Measurements from ENCODE around the gene GPR146.

GPR146 gene

DNA sequence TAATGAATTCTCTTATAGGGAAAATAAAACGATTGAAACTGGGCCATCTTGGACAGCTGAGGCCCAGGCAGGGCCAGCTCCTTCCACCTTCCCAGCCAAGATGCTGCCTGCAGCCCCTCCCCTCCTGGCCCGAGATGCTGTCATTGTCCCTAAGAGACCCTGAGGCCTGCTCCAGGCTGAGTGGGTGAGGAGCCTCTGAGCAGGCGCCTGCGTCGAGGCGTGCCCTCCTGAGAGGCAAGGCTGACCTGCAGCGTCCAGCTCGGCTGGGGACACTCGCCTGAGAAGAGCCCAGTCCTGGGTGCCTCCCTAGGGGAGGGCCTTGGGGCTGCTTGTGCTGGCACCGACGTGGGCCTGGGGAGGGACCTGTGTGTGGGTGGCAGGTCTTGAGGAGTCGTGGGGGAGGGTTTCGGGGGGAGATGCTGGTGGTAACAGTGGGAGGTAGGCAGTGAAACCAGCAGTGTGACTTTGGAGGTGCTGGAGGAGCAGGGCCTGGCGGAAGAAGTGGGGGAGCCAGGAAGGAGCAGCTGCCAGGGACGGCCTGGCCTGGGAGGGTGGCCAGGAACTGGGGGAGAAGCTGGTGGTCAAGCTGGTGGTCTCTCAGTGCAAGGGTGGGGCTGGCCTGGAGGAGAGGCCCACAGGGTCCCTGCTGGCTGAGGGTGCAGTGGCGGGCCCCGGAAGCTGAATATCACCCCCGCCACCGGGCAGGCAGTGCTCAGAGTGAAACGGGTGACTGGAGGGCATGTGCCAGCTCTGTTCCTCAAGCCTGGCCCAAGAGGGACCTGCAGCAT, 7.9 kb downstream of the GPR146 start:
- H3K9me3 ChIP-seq (ENCODE audit: low read length), result no peaks in the 10 kb centered on the region
- peaks cover 49% of the 10 kb centered on the region for H3K4me1 ChIP-seq (ENCODE audit: insufficient read depth, low read length)
- no peak overlapping the region for H3K9ac ChIP-seq (ENCODE audit: low read length)
- H3K27ac ChIP-seq (ENCODE audit: low read depth, low read length), result peak overlapping the region; percentile 49
- no peak overlapping the region for H3K4me3 ChIP-seq (ENCODE audit: low read depth in 1 of 2, low read length in 2 of 2)
- H3K36me3 ChIP-seq (ENCODE audit: insufficient read depth, low read length), result no peaks in the 10 kb centered on the region
- no peaks in the 10 kb centered on the region for H3K27me3 ChIP-seq (ENCODE audit: control insufficient read depth in 1 of 2, insufficient read depth in 2 of 2, low read length in 2 of 2)

DNA sequence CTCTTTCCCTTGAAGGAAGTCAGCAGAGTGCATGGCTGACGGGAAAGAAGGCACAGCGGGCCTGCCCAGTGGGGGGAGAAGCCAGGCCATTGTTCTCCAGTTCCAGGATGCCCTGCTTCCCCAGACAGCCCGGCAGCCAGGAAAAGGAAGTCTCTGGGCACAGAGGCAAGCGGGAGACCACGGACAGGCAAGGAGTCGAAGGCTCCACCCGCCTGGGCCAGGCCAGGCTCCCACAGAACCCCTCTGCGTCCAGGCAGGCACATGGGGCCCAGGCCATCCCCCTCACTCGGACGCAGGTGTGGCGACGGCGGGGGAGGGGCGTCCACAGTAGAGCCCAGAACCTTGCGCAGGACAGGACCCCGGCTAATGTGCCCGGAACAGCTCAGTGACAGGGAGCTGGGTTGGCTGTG, 8.7 kb downstream of the GPR146 start:
- H3K27ac ChIP-seq (ENCODE audit: low read depth, low read length), result peak overlapping the region; percentile 49
- H3K27me3 ChIP-seq (ENCODE audit: control insufficient read depth in 1 of 2, insufficient read depth in 2 of 2, low read length in 2 of 2), result no peaks in the 10 kb centered on the region
- no peaks in the 10 kb centered on the region for H3K9me3 ChIP-seq (ENCODE audit: low read length)
- H3K36me3 ChIP-seq (ENCODE audit: insufficient read depth, low read length), result no peaks in the 10 kb centered on the region
- no peak overlapping the region for H3K4me3 ChIP-seq (ENCODE audit: low read depth in 1 of 2, low read length in 2 of 2)
- peaks cover 49% of the 10 kb centered on the region for H3K4me1 ChIP-seq (ENCODE audit: insufficient read depth, low read length)
- H3K9ac ChIP-seq (ENCODE audit: low read length), result no peak overlapping the region

DNA sequence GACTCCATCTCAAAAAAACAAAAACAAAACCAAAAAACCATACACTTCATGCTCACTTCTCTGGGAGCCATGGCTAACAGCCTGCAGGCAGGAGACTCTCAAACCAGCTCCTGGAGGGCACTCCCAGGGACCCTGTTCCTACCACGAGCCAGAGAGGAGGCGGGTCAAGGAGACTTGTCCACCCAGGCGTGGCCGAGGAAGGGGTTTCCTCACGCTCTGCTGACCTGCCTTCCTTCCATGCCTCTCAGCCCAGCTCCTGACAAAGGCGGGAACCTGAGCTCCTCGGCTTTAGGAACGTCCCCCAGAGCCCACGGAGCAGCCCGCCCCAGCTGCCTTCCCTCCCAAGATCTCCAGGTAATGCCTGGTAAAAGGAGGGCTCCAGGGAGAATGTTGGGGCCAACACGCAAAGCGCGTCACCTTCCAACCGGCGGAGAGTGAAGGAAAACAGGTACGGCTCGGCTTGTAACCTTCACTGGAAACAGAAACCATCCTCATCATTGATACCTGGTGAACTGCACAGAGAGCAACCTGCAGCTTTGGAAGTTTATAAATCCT, 9.5 kb downstream of the GPR146 start:
- no peaks in the 10 kb centered on the region for H3K36me3 ChIP-seq (ENCODE audit: insufficient read depth, low read length)
- H3K4me1 ChIP-seq (ENCODE audit: insufficient read depth, low read length), result peaks cover 49% of the 10 kb centered on the region
- no peak overlapping the region for H3K4me3 ChIP-seq (ENCODE audit: low read depth in 1 of 2, low read length in 2 of 2)
- no peak overlapping the region for H3K9ac ChIP-seq (ENCODE audit: low read length)
- peak overlapping the region; percentile 80 for H3K27ac ChIP-seq (ENCODE audit: low read depth, low read length)
- no peaks in the 10 kb centered on the region for H3K27me3 ChIP-seq (ENCODE audit: control insufficient read depth in 1 of 2, insufficient read depth in 2 of 2, low read length in 2 of 2)
- no peaks in the 10 kb centered on the region for H3K9me3 ChIP-seq (ENCODE audit: low read length)

DNA sequence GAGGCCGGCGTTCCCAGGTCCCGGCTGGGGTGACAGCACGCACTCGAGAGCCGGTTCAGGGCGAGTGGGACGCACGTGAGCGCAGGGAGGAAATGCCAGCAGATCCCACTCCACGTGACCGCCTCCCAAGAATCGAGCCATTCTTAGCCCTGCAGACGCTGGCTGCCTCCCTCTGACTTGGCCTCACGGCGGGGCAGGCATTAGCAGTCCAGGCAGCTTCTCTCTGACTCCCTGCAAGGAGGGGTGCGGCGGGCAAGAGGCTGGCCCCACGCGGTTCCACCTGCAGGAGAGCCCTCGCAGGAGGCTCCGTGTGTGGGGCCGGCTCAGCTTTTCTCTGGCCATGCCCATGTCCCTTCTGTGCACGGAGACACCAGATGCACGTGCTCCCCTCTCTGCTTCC, 10.1 kb downstream of the GPR146 start:
- H3K4me1 ChIP-seq (ENCODE audit: insufficient read depth, low read length), result peaks cover 46% of the 10 kb centered on the region
- H3K4me3 ChIP-seq (ENCODE audit: low read depth in 1 of 2, low read length in 2 of 2), result peak overlapping the region in 1 of 2 donors; percentile 55
- H3K27me3 ChIP-seq (ENCODE audit: control insufficient read depth in 1 of 2, insufficient read depth in 2 of 2, low read length in 2 of 2), result no peaks in the 10 kb centered on the region
- H3K36me3 ChIP-seq (ENCODE audit: insufficient read depth, low read length), result no peaks in the 10 kb centered on the region
- no peak overlapping the region for H3K9ac ChIP-seq (ENCODE audit: low read length)
- H3K27ac ChIP-seq (ENCODE audit: low read depth, low read length), result peak overlapping the region; percentile 80
- H3K9me3 ChIP-seq (ENCODE audit: low read length), result no peaks in the 10 kb centered on the region

DNA sequence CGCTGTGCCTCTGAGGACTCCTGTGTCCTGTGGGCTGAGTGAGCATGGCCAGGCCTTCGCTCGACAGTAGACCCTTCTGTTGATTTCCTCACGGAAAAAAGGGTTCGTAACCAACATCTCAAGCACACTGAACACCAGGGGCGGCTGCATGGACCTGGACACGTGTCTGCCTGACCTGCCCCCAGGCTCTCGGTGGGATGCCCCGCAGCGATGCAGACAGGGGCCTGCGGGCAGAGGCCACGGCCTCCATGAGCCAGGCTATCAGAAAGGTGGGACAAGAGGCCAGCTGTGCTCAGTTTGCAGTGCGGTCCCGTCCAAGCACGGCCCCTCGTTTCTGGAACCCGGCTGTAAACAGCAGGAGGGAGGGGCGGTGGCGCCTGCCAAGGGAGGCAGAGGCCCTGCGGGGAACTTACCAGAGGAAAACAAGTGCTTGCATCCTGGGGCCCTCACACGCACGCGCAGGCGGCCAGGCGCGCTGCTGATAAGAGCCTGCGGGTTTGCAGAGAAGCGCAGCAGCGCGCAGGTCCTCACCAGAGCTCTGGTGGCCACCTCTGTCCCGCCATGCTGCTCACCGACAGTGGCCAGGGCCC, 10.6 kb downstream of the GPR146 start:
- Histone ChIP-seq H3K4me1 (ENCODE audit: insufficient read depth, low read length) (peaks cover 45% of the 10 kb centered on the region), H3K27me3 (ENCODE audit: control insufficient read depth in 1 of 2, insufficient read depth in 2 of 2, low read length in 2 of 2) (no peaks in the 10 kb centered on the region), H3K4me3 (ENCODE audit: low read depth in 1 of 2, low read length in 2 of 2) (peak overlapping the region; percentile 55), H3K36me3 (ENCODE audit: insufficient read depth, low read length) (no peaks in the 10 kb centered on the region), H3K9ac (ENCODE audit: low read length) (no peak overlapping the region), H3K9me3 (ENCODE audit: low read length) (no peaks in the 10 kb centered on the region), H3K27ac (ENCODE audit: low read depth, low read length) (peak overlapping the region; percentile 80)

DNA sequence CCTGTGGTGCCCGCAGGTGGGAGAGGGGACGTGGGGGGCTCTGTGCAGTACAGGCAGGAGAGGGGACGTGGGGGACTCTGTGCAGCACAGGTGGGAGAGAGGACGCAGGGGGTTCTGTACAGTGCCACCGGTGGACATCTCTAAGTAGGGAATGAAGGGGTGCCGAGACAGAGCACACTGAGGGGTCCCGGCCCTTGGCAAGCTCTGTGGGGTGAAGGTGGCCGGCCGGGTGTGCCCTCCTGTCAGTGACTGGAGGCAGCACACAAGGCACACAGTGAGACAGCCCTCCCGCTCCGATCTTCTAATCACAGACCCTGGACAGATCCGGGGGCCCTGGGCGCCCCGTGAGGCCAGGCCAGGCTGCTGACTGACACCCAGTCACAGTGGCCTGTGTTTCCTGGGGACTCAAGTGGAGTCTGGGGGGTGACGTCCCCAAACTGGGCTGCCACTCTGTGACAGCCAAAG, 11.2 kb downstream of the GPR146 start:
- no peaks in the 10 kb centered on the region for H3K9me3 ChIP-seq (ENCODE audit: low read length)
- peaks cover 45% of the 10 kb centered on the region for H3K4me1 ChIP-seq (ENCODE audit: insufficient read depth, low read length)
- H3K27ac ChIP-seq (ENCODE audit: low read depth, low read length), result peak overlapping the region; percentile 80
- H3K9ac ChIP-seq (ENCODE audit: low read length), result no peak overlapping the region
- H3K36me3 ChIP-seq (ENCODE audit: insufficient read depth, low read length), result no peaks in the 10 kb centered on the region
- peak overlapping the region; percentile 55 for H3K4me3 ChIP-seq (ENCODE audit: low read depth in 1 of 2, low read length in 2 of 2)
- no peaks in the 10 kb centered on the region for H3K27me3 ChIP-seq (ENCODE audit: control insufficient read depth in 1 of 2, insufficient read depth in 2 of 2, low read length in 2 of 2)

DNA sequence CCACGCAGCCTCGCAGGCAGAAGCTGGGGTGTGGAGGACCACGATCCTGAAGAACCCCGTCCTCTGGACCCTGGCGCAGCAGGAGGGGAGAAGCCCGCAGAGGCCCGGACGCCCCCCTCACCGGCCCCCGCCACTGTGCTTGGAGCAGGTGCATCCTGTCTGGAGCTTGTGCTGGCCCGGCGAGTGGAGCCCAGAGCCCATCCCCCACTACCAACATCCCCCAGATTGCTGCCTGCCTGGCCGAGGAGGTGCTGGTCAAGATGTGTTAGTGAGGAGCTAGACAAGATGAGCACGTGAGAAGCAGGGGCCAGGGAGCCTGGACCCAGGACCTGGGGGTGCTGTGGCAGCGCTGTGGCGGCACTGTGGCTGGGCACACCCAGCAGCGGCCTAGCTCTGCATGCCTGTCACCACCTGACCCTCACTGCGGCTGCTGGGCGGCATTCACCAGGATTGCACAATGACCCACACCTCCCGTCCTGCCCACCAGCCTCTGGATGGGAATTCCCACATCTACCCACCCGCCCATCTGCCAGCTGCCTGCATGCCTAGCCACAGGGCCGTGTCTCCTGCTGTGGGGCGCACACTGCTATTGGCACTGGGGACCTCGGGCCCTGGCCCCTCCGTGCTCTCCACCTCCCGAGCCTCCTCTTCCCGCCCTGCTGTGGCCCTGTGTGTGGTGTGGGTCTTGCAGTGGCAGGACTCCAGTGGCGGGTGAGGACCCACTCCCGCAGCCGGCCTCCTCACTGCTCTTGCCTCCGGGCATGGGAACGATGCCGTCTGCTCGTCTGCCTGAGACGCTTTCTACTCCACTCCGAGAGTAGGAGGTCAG, 11.8 kb downstream of the GPR146 start:
- Histone ChIP-seq H3K9me3 (ENCODE audit: low read length) (no peaks in the 10 kb centered on the region), H3K27ac (ENCODE audit: low read depth, low read length) (no peak overlapping the region), H3K4me3 (ENCODE audit: low read depth in 1 of 2, low read length in 2 of 2) (peak overlapping the region in 1 of 2 donors; percentile 55), H3K9ac (ENCODE audit: low read length) (no peak overlapping the region), H3K27me3 (ENCODE audit: control insufficient read depth in 1 of 2, insufficient read depth in 2 of 2, low read length in 2 of 2) (no peaks in the 10 kb centered on the region), H3K4me1 (ENCODE audit: insufficient read depth, low read length) (peaks cover 44% of the 10 kb centered on the region), H3K36me3 (ENCODE audit: insufficient read depth, low read length) (no peaks in the 10 kb centered on the region)

DNA sequence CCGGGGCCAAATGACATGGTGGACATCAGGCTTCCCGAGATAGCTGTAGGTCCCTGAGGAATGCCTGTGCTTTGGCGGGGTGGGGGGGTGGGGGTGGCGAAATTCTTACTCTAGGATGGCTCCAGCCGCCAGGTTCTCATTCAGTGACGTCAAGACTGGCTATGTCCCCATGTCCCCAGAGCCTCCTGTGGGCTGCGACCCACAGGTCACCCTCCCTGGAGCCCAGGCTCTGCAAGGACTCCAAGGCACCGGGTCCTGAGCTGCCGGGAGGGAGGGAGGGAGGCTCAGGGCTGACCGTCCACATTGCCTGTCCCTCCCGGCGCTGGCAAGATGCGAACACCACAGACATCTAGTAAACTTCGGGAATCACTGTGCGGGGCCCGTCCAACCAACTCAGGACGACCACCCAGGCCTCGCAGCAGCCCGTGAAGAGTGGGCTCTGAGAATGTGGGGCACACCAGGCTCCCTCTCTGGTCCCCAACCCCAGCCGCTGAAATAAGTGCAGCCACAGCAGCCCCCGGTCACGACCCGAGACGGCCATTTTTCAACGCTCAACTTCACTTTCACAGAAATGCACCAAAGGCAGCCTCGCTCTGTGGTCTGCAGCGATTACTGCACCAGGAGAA, 12.6 kb downstream of the GPR146 start:
- H3K4me3 ChIP-seq (ENCODE audit: low read depth in 1 of 2, low read length in 2 of 2), result no peak overlapping the region
- H3K27me3 ChIP-seq (ENCODE audit: control insufficient read depth in 1 of 2, insufficient read depth in 2 of 2, low read length in 2 of 2), result no peaks in the 10 kb centered on the region
- no peaks in the 10 kb centered on the region for H3K9me3 ChIP-seq (ENCODE audit: low read length)
- peaks cover 37% of the 10 kb centered on the region for H3K4me1 ChIP-seq (ENCODE audit: insufficient read depth, low read length)
- no peak overlapping the region for H3K9ac ChIP-seq (ENCODE audit: low read length)
- no peaks in the 10 kb centered on the region for H3K36me3 ChIP-seq (ENCODE audit: insufficient read depth, low read length)
- H3K27ac ChIP-seq (ENCODE audit: low read depth, low read length), result no peak overlapping the region

DNA sequence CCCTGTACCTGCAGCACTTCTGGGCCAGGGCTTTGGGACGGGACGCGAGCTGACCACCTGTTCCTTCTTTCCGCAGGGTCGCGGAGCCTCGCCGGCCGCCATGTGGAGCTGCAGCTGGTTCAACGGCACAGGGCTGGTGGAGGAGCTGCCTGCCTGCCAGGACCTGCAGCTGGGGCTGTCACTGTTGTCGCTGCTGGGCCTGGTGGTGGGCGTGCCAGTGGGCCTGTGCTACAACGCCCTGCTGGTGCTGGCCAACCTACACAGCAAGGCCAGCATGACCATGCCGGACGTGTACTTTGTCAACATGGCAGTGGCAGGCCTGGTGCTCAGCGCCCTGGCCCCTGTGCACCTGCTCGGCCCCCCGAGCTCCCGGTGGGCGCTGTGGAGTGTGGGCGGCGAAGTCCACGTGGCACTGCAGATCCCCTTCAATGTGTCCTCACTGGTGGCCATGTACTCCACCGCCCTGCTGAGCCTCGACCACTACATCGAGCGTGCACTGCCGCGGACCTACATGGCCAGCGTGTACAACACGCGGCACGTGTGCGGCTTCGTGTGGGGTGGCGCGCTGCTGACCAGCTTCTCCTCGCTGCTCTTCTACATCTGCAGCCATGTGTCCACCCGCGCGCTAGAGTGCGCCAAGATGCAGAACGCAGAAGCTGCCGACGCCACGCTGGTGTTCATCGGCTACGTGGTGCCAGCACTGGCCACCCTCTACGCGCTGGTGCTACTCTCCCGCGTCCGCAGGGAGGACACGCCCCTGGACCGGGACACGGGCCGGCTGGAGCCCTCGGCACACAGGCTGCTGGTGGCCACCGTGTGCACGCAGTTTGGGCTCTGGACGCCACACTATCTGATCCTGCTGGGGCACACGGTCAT, 13.3 kb downstream of the GPR146 start:
- Histone ChIP-seq H3K9ac (ENCODE audit: low read length) (no peak overlapping the region), H3K4me1 (ENCODE audit: insufficient read depth, low read length) (peaks cover 31% of the 10 kb centered on the region), H3K9me3 (ENCODE audit: low read length) (no peaks in the 10 kb centered on the region), H3K4me3 (ENCODE audit: low read depth in 1 of 2, low read length in 2 of 2) (no peak overlapping the region), H3K36me3 (ENCODE audit: insufficient read depth, low read length) (no peaks in the 10 kb centered on the region), H3K27ac (ENCODE audit: low read depth, low read length) (no peak overlapping the region), H3K27me3 (ENCODE audit: control insufficient read depth in 1 of 2, insufficient read depth in 2 of 2, low read length in 2 of 2) (no peaks in the 10 kb centered on the region)

DNA sequence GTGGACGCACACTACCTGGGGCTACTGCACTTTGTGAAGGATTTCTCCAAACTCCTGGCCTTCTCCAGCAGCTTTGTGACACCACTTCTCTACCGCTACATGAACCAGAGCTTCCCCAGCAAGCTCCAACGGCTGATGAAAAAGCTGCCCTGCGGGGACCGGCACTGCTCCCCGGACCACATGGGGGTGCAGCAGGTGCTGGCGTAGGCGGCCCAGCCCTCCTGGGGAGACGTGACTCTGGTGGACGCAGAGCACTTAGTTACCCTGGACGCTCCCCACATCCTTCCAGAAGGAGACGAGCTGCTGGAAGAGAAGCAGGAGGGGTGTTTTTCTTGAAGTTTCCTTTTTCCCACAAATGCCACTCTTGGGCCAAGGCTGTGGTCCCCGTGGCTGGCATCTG, 14.0 kb downstream of the GPR146 start:
- Histone ChIP-seq H3K4me3 (ENCODE audit: low read depth in 1 of 2, low read length in 2 of 2) (no peak overlapping the region), H3K9me3 (ENCODE audit: low read length) (no peaks in the 10 kb centered on the region), H3K4me1 (ENCODE audit: insufficient read depth, low read length) (peaks cover 28% of the 10 kb centered on the region), H3K27me3 (ENCODE audit: control insufficient read depth in 1 of 2, insufficient read depth in 2 of 2, low read length in 2 of 2) (no peaks in the 10 kb centered on the region), H3K36me3 (ENCODE audit: insufficient read depth, low read length) (no peaks in the 10 kb centered on the region), H3K27ac (ENCODE audit: low read depth, low read length) (no peak overlapping the region), H3K9ac (ENCODE audit: low read length) (no peak overlapping the region)
